Spleen (tissue), 11 donors: ENCODE data around the gene LRP3. TPM values are rescaled to one million over a fixed set of nuclear protein-coding genes. Genes with fewer than 3 reads are reported as not detected.
"Not testable (repeated sequence)": the region's sequence is repeated elsewhere in the genome, so short reads cannot be mapped to it uniquely, and the experiment has no call there.

Source experiments
- DNase-seq: peaks from one replicate; pipeline ENCODE4 v3.0.0-alpha.2; 2020
- H3K27ac ChIP-seq, 8 donors: fragments of 200-600 bp; sonication (generic) in 7 of 8; 1 replicate in 4 of 8; 2 replicates in 4 of 8; pipeline versions ENCODE4 v1.5.0 to v1.8.0; 2016 to 2021; ENCODE audit warnings: inconsistent platforms in 4 of 8, mild to moderate bottlenecking in 4 of 8, moderate library complexity in 1 of 8
- H3K27me3 ChIP-seq, 7 donors: fragments of 200-600 bp; sonication (generic) in 6 of 7; replicated peaks in 1 of 7; 1 replicate in 4 of 7; 2 replicates in 3 of 7; pipeline versions ENCODE4 v1.5.0 to v1.8.0; 2016 to 2021; ENCODE audit warnings: inconsistent platforms in 3 of 7, mild to moderate bottlenecking in 1 of 7
- H3K36me3 ChIP-seq, 6 donors: fragments of 200-600 bp; sonication (generic) in 5 of 6; 1 replicate in 4 of 6; 2 replicates in 2 of 6; pipeline versions ENCODE4 v1.5.0 to v1.8.0; 2016 to 2021; ENCODE audit warnings: inconsistent platforms in 2 of 6
- H3K4me1 ChIP-seq, 6 donors: fragments of 200-600 bp; sonication (generic) in 5 of 6; 1 replicate in 3 of 6; 2 replicates in 3 of 6; pipeline versions ENCODE4 v1.5.0 to v1.8.0; 2016 to 2021; ENCODE audit warnings: inconsistent platforms in 3 of 6
- H3K4me3 ChIP-seq, 8 donors: fragments of 200-600 bp; sonication (generic) in 7 of 8; 1 replicate in 4 of 8; 2 replicates in 4 of 8; pipeline versions ENCODE4 v1.5.0 to v1.8.0; 2016 to 2021; ENCODE audit warnings: inconsistent platforms in 4 of 8, mild to moderate bottlenecking in 4 of 8, moderate library complexity in 2 of 8
- H3K9me3 ChIP-seq, 8 donors: fragments of 200-600 bp; sonication (generic) in 7 of 8; 1 replicate in 4 of 8; 2 replicates in 4 of 8; pipeline versions ENCODE4 v1.5.0 to v1.8.0; 2016 to 2021; ENCODE audit warnings: inconsistent platforms in 4 of 8
- CTCF ChIP-seq, 11 experiments: fragments of 200-600 bp in 7 of 11; fragments of 450-650 bp in 4 of 11; sonication (generic) in 4 of 11; IDR thresholded peaks in 8 of 11; conservative IDR thresholded peaks in 3 of 11; 1 replicate in 7 of 11; 2 replicates in 4 of 11; pipeline versions ENCODE4 v1.4.0 to v1.8.0; 2016 to 2021; ENCODE audit warnings: antibody characterized with exemption in 11 of 11, inconsistent platforms in 4 of 11, mild to moderate bottlenecking in 1 of 11
- POLR2A ChIP-seq, 3 donors: fragments of 450-650 bp; IDR thresholded peaks; one replicate each; pipeline ENCODE4 v1.5.1; 2017; ENCODE audit warnings: antibody characterized with exemption in 3 of 3, mild to moderate bottlenecking in 1 of 3
- POLR2AphosphoS5 ChIP-seq, 3 donors: sonication (generic); formaldehyde crosslinking; IDR thresholded peaks; one replicate each; pipeline ENCODE4 v1.5.1; 2017; ENCODE audit warnings: antibody characterized with exemption in 3 of 3
- WGBS, 5 donors: extraction: QIAGEN DNeasy Blood & Tissue Kit in 3 of 5; methylation state at CpG; one replicate each; pipeline versions ENCODE4 v1.1.5 to v1.1.7; 2013 to 2018; 5-methylcytosine and 5-hydroxymethylcytosine counted together
- intact Hi-C: fragments of 100-400 bp; cut with DNase I; formaldehyde crosslinking; loops from one replicate; pipeline ENCODE4 v1.15.0; 2023; ENCODE audit warnings: low total_unique reads
- polyA plus RNA-seq, 3 donors: library from polyadenylated mRNA; stranded (reverse); fragments of 200-250 nt; gene quantifications; one replicate each; pipeline ENCODE4 v1.2.1, GENCODE V29; 2013
- total RNA-seq, 7 donors: library from RNA; depleted of rRNA in 3 of 7; stranded (reverse); fragments of >200 nt in 3 of 7; fragmentation: NEBNext Ultra II Directional in 4 of 7; extraction: Animal tissue kit (Norgen Biotek cat#: 25700) in 4 of 7; gene quantifications; one replicate each; pipeline versions ENCODE4 v1.1.0 to v1.2.1, GENCODE V29; 2016 to 2021
- donor health status: healthy with polysubstance abuse.
- donor health status: DM: no; HTN: no; CAD: no; lungs with moderate emphysema.
- donor health status: DM: no; HTN: no; CAD: no.
- donor health status: Bipolar disorder and iron deficiency.
- donor health status: healthy.
- donor health status: DM: no; HTN: no; CAD: no.
- donor health status: DM: yes; HTN: yes; CAD: no.

The LRP3 gene
- total and polyA plus RNA-seq, 10 donors: 1.4 to 12.8 (median 8.2) TPM

- H3K27me3 ChIP-seq: no peaks in the 10 kb centered on the region
- H3K4me3 ChIP-seq: no peak overlapping the region
- H3K9me3 ChIP-seq: no peaks in the 10 kb centered on the region
- H3K27ac ChIP-seq: no peak overlapping the region
- H3K36me3 ChIP-seq: no peaks in the 10 kb centered on the region
- no peak for DNase-seq
- no peaks in the 10 kb centered on the region for H3K4me1 ChIP-seq
- 53 to 81% (median 61%) methylated on average over 2 of the region's 2 CpGs for WGBS, 5 donors
- no peak for TF ChIP-seq POLR2A (IDR thresholded peaks at IDR 0.05)
- no peak for TF ChIP-seq CTCF (IDR thresholded peaks at IDR 0.05 in 8 of 11, conservative IDR thresholded peaks at IDR 0.05 in 3 of 11)
- TF ChIP-seq POLR2AphosphoS5 (IDR thresholded peaks at IDR 0.05): no peak
- intact Hi-C loops: no loop called here
Observed at GRCh38 chr19:33152176-33152575, 42.0 kb upstream of the LRP3 start.

GRCh38 chr19:33152625-33153024 is 41.5 kb upstream of the LRP3 start:
- H3K9me3 ChIP-seq, H3K4me1 ChIP-seq, H3K27me3 ChIP-seq, H3K27ac ChIP-seq, intact Hi-C loops, H3K4me3 ChIP-seq, DNase-seq, H3K36me3 ChIP-seq: not testable (repeated sequence)
- WGBS, 5 donors: 61 to 92% (median 86%) methylated on average over 4 of the region's 4 CpGs

- intact Hi-C loops, H3K9me3 ChIP-seq, H3K27ac ChIP-seq, DNase-seq, H3K4me3 ChIP-seq, H3K27me3 ChIP-seq, H3K36me3 ChIP-seq: not testable (repeated sequence)
- peaks cover 0 to 16% (median 3%) of the 10 kb centered on the region in 6 donors for H3K4me1 ChIP-seq
- WGBS, 5 donors: 88 to 92% (median 90%) methylated on average over 6 of the region's 6 CpGs
Observed at GRCh38 chr19:33154313-33154712, 39.8 kb upstream of the LRP3 start.

GRCh38 chr19:33156334-33156733 is 37.8 kb upstream of the LRP3 start:
- 65 to 84% (median 77%) methylated on average over 5 of the region's 5 CpGs for WGBS, 5 donors
- peak; percentile 0 for DNase-seq
- intact Hi-C loops: no loop called here
- no peaks in the 10 kb centered on the region for H3K27me3 ChIP-seq
- H3K4me1 ChIP-seq: peaks cover 0 to 37% (median 16%) of the 10 kb centered on the region in 6 donors
- no peak overlapping the region for H3K27ac ChIP-seq
- H3K4me3 ChIP-seq: no peak overlapping the region
- H3K36me3 ChIP-seq: no peaks in the 10 kb centered on the region
- H3K9me3 ChIP-seq: no peaks in the 10 kb centered on the region
- no peak for TF ChIP-seq CTCF (IDR thresholded peaks at IDR 0.05 in 8 of 11, conservative IDR thresholded peaks at IDR 0.05 in 3 of 11)
- no peak for TF ChIP-seq POLR2AphosphoS5 (IDR thresholded peaks at IDR 0.05)
- no peak for TF ChIP-seq POLR2A (IDR thresholded peaks at IDR 0.05)

- Histone ChIP-seq H3K4me3 (no peak overlapping the region), H3K9me3 (no peaks in the 10 kb centered on the region), H3K27me3 (no peaks in the 10 kb centered on the region), H3K4me1 (peaks cover 0 to 45% (median 17%) of the 10 kb centered on the region in 6 donors), H3K27ac (no peak overlapping the region), H3K36me3 (no peaks in the 10 kb centered on the region)
- peak; percentile 61 for DNase-seq
- TF ChIP-seq POLR2AphosphoS5 (IDR thresholded peaks at IDR 0.05) (no peak), POLR2A (IDR thresholded peaks at IDR 0.05) (no peak), CTCF (IDR thresholded peaks at IDR 0.05 in 8 of 11, conservative IDR thresholded peaks at IDR 0.05 in 3 of 11) (no peak)
- intact Hi-C loops: no loop called here
- WGBS, 5 donors: 32 to 50% (median 39%) methylated on average over 3 of the region's 3 CpGs
Observed at GRCh38 chr19:33157906-33158305, 36.2 kb upstream of the LRP3 start.
